Mesendoderm (in vitro differentiated cells): ENCODE data around the gene HIPK3.

ENCODE experiments used
- DNase-seq: peaks from one replicate; pipeline ENCODE4 v3.0.0; 2013
- H2AK5ac ChIP-seq: 2 replicates; pipeline ENCODE4 v1.6.1; 2013; ENCODE audit warnings: low read length, inconsistent platforms
- H2BK120ac ChIP-seq: 2 replicates; pipeline ENCODE4 v1.6.1; 2013; ENCODE audit warnings: low read depth, mild to moderate bottlenecking, low read length, moderate library complexity, mixed read lengths
- H2BK15ac ChIP-seq: replicated peaks from 2 replicates; pipeline ENCODE4 v1.6.1; 2013; ENCODE audit warnings: low read depth, mild to moderate bottlenecking, moderate library complexity
- H2BK5ac ChIP-seq: 2 replicates; pipeline ENCODE4 v1.6.1; 2013; ENCODE audit warnings: low read length, inconsistent platforms
- H3K18ac ChIP-seq: 2 replicates; pipeline ENCODE4 v1.6.1; 2013; ENCODE audit warnings: mild to moderate bottlenecking, low read length, mixed read lengths
- H3K23ac ChIP-seq: one replicate; pipeline ENCODE4 v1.6.1; 2013; ENCODE audit warnings: low read length
- H3K27ac ChIP-seq: 2 replicates; pipeline ENCODE4 v1.5.1; 2013; ENCODE audit warnings: low read depth, mild to moderate bottlenecking, inconsistent platforms, low read length, moderate library complexity
- H3K27me3 ChIP-seq: 2 replicates; pipeline ENCODE4 v1.6.1; 2013; ENCODE audit warnings: low read length, control low read depth, mild to moderate bottlenecking, inconsistent platforms; ENCODE audit not compliant: insufficient read depth, poor library complexity
- H3K36me3 ChIP-seq: 2 replicates; pipeline ENCODE4 v1.6.1; 2013; ENCODE audit warnings: low read length, inconsistent platforms; ENCODE audit not compliant: control insufficient read depth, insufficient read depth
- H3K4ac ChIP-seq: one replicate; pipeline ENCODE4 v1.6.1; 2013; ENCODE audit warnings: low read depth, mild to moderate bottlenecking, low read length, moderate library complexity
- H3K4me1 ChIP-seq: 2 replicates; pipeline ENCODE4 v1.6.1; 2013; ENCODE audit warnings: low read depth, low read length, inconsistent platforms; ENCODE audit not compliant: control insufficient read depth
- H3K4me2 ChIP-seq: 2 replicates; pipeline ENCODE4 v1.6.1; 2013; ENCODE audit warnings: low read length
- H3K4me3 ChIP-seq: 2 replicates; pipeline ENCODE4 v1.5.1; 2013; ENCODE audit warnings: mild to moderate bottlenecking, low read length
- H3K56ac ChIP-seq: one replicate; pipeline ENCODE4 v1.6.1; 2013; ENCODE audit warnings: low read length
- H3K79me1 ChIP-seq: 2 replicates; pipeline ENCODE4 v1.6.1; 2013; ENCODE audit warnings: low read length, inconsistent platforms
- H3K79me2 ChIP-seq: 2 replicates; pipeline ENCODE4 v1.6.1; 2013; ENCODE audit warnings: mild to moderate bottlenecking, low read length; ENCODE audit not compliant: control insufficient read depth, insufficient read depth
- H3K9ac ChIP-seq: 2 replicates; pipeline ENCODE4 v1.6.1; 2013; ENCODE audit warnings: low read length, inconsistent platforms
- H4K5ac ChIP-seq: one replicate; pipeline ENCODE4 v1.6.1; 2013; ENCODE audit warnings: low read length
- H4K8ac ChIP-seq: one replicate; pipeline ENCODE4 v1.6.1; 2013; ENCODE audit warnings: low read depth, mild to moderate bottlenecking, control low read depth, low read length, moderate library complexity
- whole genome bisulfite sequencing: extraction: QIAGEN DNeasy Blood & Tissue Kit; methylation state at CpG from one replicate; pipeline ENCODE4 v1.1.7; 2013; ENCODE audit warnings: low lambda C conversion rate, missing lambda C conversion rate; ENCODE audit not compliant: insufficient coverage; ENCODE audit errors: extremely low coverage; 5-methylcytosine and 5-hydroxymethylcytosine counted together

HIPK3 gene

GRCh38 chr11:33390944-33391892, 134.0 kb downstream of the HIPK3 start:
- Histone ChIP-seq H3K56ac (no peak overlapping the region), H2BK5ac (no peak overlapping the region), H2BK15ac (no peak overlapping the region), H3K4me2 (no peak overlapping the region), H3K4me1 (no peaks in the 10 kb centered on the region), H3K4ac (no peak overlapping the region), H3K27ac (no peak overlapping the region), H3K79me1 (no peaks in the 10 kb centered on the region), H3K36me3 (no peaks in the 10 kb centered on the region), H3K27me3 (no peaks in the 10 kb centered on the region), H3K9ac (no peak overlapping the region), H2AK5ac (no peak overlapping the region), H2BK120ac (no peak overlapping the region), H3K18ac (no peak overlapping the region), H3K4me3 (no peak overlapping the region), H4K8ac (no peak overlapping the region), H3K79me2 (no peaks in the 10 kb centered on the region), H4K5ac (no peak overlapping the region), H3K23ac (no peak overlapping the region)
- no peak for DNase-seq
- WGBS = no CpG with 5 or more reads among the region's 13 CpGs

- Histone ChIP-seq H3K56ac (no peak overlapping the region), H3K4me1 (no peaks in the 10 kb centered on the region), H3K27ac (no peak overlapping the region), H2BK15ac (no peak overlapping the region), H3K4me3 (no peak overlapping the region), H2BK5ac (no peak overlapping the region), H3K4ac (no peak overlapping the region), H3K79me1 (no peaks in the 10 kb centered on the region), H4K5ac (no peak overlapping the region), H3K27me3 (no peaks in the 10 kb centered on the region), H3K23ac (no peak overlapping the region), H2AK5ac (no peak overlapping the region), H3K4me2 (no peak overlapping the region), H3K9ac (no peak overlapping the region), H3K36me3 (no peaks in the 10 kb centered on the region), H3K18ac (no peak overlapping the region), H4K8ac (no peak overlapping the region), H3K79me2 (no peaks in the 10 kb centered on the region), H2BK120ac (no peak overlapping the region)
- no CpG with 5 or more reads among the region's 2 CpGs for WGBS
- no peak for DNase-seq
These were observed 134.7 kb downstream of the HIPK3 start for GRCh38 chr11:33391893-33392251.

GRCh38 chr11:33394431-33395109, 137.4 kb downstream of the HIPK3 start:
- DNase-seq = no peak
- no peak overlapping the region for H3K4me2 ChIP-seq
- no CpG with 5 or more reads among the region's 6 CpGs for WGBS
- H4K8ac ChIP-seq = no peak overlapping the region
- no peak overlapping the region for H2BK120ac ChIP-seq
- H3K18ac ChIP-seq = no peak overlapping the region
- H2BK5ac ChIP-seq = no peak overlapping the region
- H3K4me3 ChIP-seq = no peak overlapping the region
- no peak overlapping the region for H3K56ac ChIP-seq
- H3K27me3 ChIP-seq = no peaks in the 10 kb centered on the region
- H3K4ac ChIP-seq = no peak overlapping the region
- no peak overlapping the region for H2BK15ac ChIP-seq
- no peak overlapping the region for H3K27ac ChIP-seq
- no peak overlapping the region for H2AK5ac ChIP-seq
- H3K79me2 ChIP-seq = no peaks in the 10 kb centered on the region
- H4K5ac ChIP-seq = no peak overlapping the region
- H3K36me3 ChIP-seq = no peaks in the 10 kb centered on the region
- no peak overlapping the region for H3K23ac ChIP-seq
- H3K4me1 ChIP-seq = no peaks in the 10 kb centered on the region
- no peaks in the 10 kb centered on the region for H3K79me1 ChIP-seq
- no peak overlapping the region for H3K9ac ChIP-seq

- no peak overlapping the region for H4K5ac ChIP-seq
- H3K23ac ChIP-seq = no peak overlapping the region
- H3K4ac ChIP-seq = no peak overlapping the region
- no peak overlapping the region for H2BK5ac ChIP-seq
- no peak overlapping the region for H3K4me2 ChIP-seq
- H3K4me1 ChIP-seq = no peaks in the 10 kb centered on the region
- H3K27ac ChIP-seq = no peak overlapping the region
- H2BK15ac ChIP-seq = no peak overlapping the region
- no peaks in the 10 kb centered on the region for H3K79me1 ChIP-seq
- H3K18ac ChIP-seq = no peak overlapping the region
- H3K4me3 ChIP-seq = no peak overlapping the region
- no peaks in the 10 kb centered on the region for H3K27me3 ChIP-seq
- no peak overlapping the region for H3K9ac ChIP-seq
- H3K56ac ChIP-seq = no peak overlapping the region
- 100% methylated on average over 1 of the region's 3 CpGs for WGBS
- H2BK120ac ChIP-seq = no peak overlapping the region
- DNase-seq = no peak
- H2AK5ac ChIP-seq = no peak overlapping the region
- H3K79me2 ChIP-seq = no peaks in the 10 kb centered on the region
- no peaks in the 10 kb centered on the region for H3K36me3 ChIP-seq
- H4K8ac ChIP-seq = no peak overlapping the region
These were observed 139.2 kb downstream of the HIPK3 start for GRCh38 chr11:33396361-33396760.

- WGBS = no CpG with 5 or more reads among the region's 4 CpGs
- H4K5ac ChIP-seq = no peak overlapping the region
- H3K27ac ChIP-seq = no peak overlapping the region
- H4K8ac ChIP-seq = no peak overlapping the region
- DNase-seq = no peak
- H2BK5ac ChIP-seq = no peak overlapping the region
- H3K27me3 ChIP-seq = no peaks in the 10 kb centered on the region
- H3K4me1 ChIP-seq = no peaks in the 10 kb centered on the region
- no peak overlapping the region for H2BK15ac ChIP-seq
- no peaks in the 10 kb centered on the region for H3K36me3 ChIP-seq
- H3K9ac ChIP-seq = no peak overlapping the region
- H3K4me3 ChIP-seq = no peak overlapping the region
- H3K56ac ChIP-seq = no peak overlapping the region
- no peak overlapping the region for H2AK5ac ChIP-seq
- no peak overlapping the region for H3K4me2 ChIP-seq
- H3K79me1 ChIP-seq = no peaks in the 10 kb centered on the region
- H2BK120ac ChIP-seq = no peak overlapping the region
- no peak overlapping the region for H3K18ac ChIP-seq
- no peaks in the 10 kb centered on the region for H3K79me2 ChIP-seq
- H3K23ac ChIP-seq = no peak overlapping the region
- no peak overlapping the region for H3K4ac ChIP-seq
These were observed 142.2 kb downstream of the HIPK3 start for GRCh38 chr11:33399421-33399820.
